Measurements from ENCODE around the gene KCTD10. TPM values are rescaled to one million over a fixed set of nuclear protein-coding genes. Genes with fewer than 3 reads are reported as not detected.

Gene KCTD10
- polyA plus RNA-seq, 1 of the 3 experiments (the other 2 are of a cell fraction): 66.9 TPM

GRCh38 chr12:109466821-109467220 lies 10.3 kb downstream of the KCTD10 start:
- CTCF ChIA-PET: interaction anchor here (1.2 kb wide), 1 partner anchor 39 kb away, joined by 5 read pairs; no protein-coding TSS in a partner anchor
- H3K9ac ChIP-seq: no peak overlapping the region
- H3F3A ChIP-seq (replicated peaks; ENCODE audit: insufficient read depth): peaks cover 30% of the 10 kb centered on the region
- peaks cover 35 to 60% of the 10 kb centered on the region in 2 experiments for H3K4me1 ChIP-seq (ENCODE audit: control insufficient read depth in 1 of 2, insufficient read depth in 2 of 2, low read depth in 1 of 2, low read length in 1 of 2)
- TF ChIP-seq REST (IDR thresholded peaks at IDR 0.05; ENCODE audit: low read depth, low read length) (no peak), TAF1 (IDR thresholded peaks at IDR 0.05; ENCODE audit: borderline replicate concordance, low read depth, low read length) (no peak), USF1 (IDR thresholded peaks at IDR 0.05; ENCODE audit: borderline replicate concordance, low read depth) (no peak), ELF1 (IDR thresholded peaks at IDR 0.05) (no peak), FOSL2 (IDR thresholded peaks at IDR 0.05; ENCODE audit: borderline replicate concordance, low read depth) (no peak), PBX3 (IDR thresholded peaks at IDR 0.05) (no peak), MXI1 (IDR thresholded peaks at IDR 0.05; ENCODE audit: low read depth, low read length) (no peak), YY1 (IDR thresholded peaks at IDR 0.05; ENCODE audit: low read depth) (no peak), ZBTB33 (IDR thresholded peaks at IDR 0.05; ENCODE audit: borderline replicate concordance, low read depth) (no peak), GABPA (IDR thresholded peaks at IDR 0.05; ENCODE audit: low read depth) (no peak), TCF12 (IDR thresholded peaks at IDR 0.05) (no peak), POLR2AphosphoS5 (IDR thresholded peaks at IDR 0.05; ENCODE audit: low read depth, low read length) (no peak), NFIC (IDR thresholded peaks at IDR 0.05; ENCODE audit: borderline replicate concordance) (no peak), EZH2phosphoT487 (IDR thresholded peaks at IDR 0.05; ENCODE audit: borderline replicate concordance, low read depth) (no peak), MAX (IDR thresholded peaks at IDR 0.05; ENCODE audit: low read depth) (no peak), JUND (IDR thresholded peaks at IDR 0.05) (no peak)
- no peak overlapping the region for H3K4me3 ChIP-seq (ENCODE audit: low read depth in 2 of 2, low read length in 1 of 2)
- no peak overlapping the region for H3K4me2 ChIP-seq
- POLR2A ChIA-PET: no interaction called here
- no peaks in the 10 kb centered on the region for H3K9me3 ChIP-seq
- DNase-seq: no peak
- WGBS (ENCODE audit: low lambda C conversion rate): 67% methylated on average over 2 of the region's 3 CpGs
- no peaks in the 10 kb centered on the region for H3K9me2 ChIP-seq
- no peak overlapping the region for H3K27ac ChIP-seq (ENCODE audit: low read depth in 2 of 2, low read length in 1 of 2)
- no peak overlapping the region for H2AFZ ChIP-seq (ENCODE audit: low read depth)
- peaks cover 29% of the 10 kb centered on the region for H4K20me1 ChIP-seq (ENCODE audit: insufficient read depth)
- H3K36me3 ChIP-seq (replicated peaks in 1 of 2; ENCODE audit: control insufficient read depth in 1 of 2, insufficient read depth in 2 of 2, low read length in 1 of 2): peaks cover 12 to 61% of the 10 kb centered on the region in 2 experiments
- H3K27me3 ChIP-seq (ENCODE audit: insufficient read depth): no peaks in the 10 kb centered on the region
- H3K79me2 ChIP-seq (ENCODE audit: insufficient read depth): peaks cover 85% of the 10 kb centered on the region
